GM12873 (cell line): ENCODE measurements around the gene ADGRD1.

Experiments used
- TF ChIP-seq, protein P1 (sequence below): IDR thresholded peaks from 2 replicates; pipeline ENCODE4 v1.5.1; 2012; ENCODE audit warnings: low read depth, mild to moderate bottlenecking, moderate library complexity, low read length, control low read depth; ENCODE audit not compliant: insufficient read depth; ENCODE audit errors: missing control alignments

Gene ADGRD1

DNA sequence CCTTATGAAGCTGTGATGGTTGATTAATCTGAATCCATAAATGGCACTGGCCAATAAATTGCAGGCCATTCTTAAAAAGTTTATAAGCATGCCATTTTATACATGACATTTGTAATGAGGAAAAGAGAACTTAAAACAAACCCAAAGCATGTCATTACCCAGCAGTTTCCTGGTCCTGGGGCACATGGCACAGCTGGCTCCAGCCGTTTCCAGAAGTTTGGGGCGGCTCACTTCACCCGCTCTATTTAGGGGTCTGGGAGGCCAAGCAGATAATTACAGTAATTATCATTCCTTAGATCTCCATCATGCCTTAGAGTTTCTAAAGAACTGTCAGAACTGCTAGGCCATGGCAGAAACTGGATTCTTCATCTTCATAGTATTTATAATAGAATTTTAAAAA lies 6.4 kb downstream of the ADGRD1 start:
- TF ChIP-seq, protein P1, sequence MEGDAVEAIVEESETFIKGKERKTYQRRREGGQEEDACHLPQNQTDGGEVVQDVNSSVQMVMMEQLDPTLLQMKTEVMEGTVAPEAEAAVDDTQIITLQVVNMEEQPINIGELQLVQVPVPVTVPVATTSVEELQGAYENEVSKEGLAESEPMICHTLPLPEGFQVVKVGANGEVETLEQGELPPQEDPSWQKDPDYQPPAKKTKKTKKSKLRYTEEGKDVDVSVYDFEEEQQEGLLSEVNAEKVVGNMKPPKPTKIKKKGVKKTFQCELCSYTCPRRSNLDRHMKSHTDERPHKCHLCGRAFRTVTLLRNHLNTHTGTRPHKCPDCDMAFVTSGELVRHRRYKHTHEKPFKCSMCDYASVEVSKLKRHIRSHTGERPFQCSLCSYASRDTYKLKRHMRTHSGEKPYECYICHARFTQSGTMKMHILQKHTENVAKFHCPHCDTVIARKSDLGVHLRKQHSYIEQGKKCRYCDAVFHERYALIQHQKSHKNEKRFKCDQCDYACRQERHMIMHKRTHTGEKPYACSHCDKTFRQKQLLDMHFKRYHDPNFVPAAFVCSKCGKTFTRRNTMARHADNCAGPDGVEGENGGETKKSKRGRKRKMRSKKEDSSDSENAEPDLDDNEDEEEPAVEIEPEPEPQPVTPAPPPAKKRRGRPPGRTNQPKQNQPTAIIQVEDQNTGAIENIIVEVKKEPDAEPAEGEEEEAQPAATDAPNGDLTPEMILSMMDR = no peak

DNA sequence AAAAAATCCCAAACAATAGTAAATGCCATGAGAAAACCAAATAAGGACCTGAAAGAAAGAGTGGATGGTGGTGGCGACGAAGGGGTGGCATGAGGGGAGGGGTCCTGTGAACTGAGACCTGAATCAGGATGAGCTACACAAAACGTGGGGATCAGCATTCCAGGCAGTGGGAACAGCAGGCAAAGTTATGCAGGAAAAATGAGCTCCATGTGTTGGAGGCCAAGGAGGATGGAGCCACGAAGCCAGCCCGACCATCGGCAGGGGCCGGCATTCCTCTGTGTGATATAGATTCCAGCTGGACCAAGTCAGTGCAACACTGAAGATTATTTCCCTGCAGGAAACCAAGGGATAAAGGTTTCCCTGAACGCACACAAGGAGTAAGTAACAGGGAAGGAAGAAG lies 7.1 kb downstream of the ADGRD1 start:
- TF ChIP-seq, protein P1 = no peak

DNA sequence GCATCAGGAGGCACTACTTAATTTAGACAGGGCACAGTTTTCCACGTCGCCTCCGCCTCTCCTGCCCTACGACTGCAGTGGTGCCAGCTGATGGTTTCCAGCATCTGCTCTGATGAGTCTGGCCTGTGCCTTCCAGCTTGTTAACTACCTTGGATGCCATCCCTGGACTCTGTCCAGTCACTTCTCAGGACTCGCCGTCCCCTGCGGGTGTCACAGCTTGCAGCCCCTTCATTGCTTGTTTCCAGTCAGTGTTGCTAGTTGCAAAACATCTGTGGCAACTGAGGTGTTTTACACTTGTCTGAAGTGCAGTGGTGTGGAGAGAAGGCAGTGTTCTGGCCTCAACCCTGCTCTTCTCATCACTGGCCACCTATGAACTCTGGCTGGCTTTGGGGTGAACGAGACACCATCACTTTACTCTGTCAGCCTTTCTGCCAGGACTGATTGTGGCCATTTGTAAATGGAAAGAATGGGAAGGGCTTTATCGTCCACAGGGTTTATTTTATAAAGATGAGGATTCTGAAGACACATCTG lies 8.3 kb downstream of the ADGRD1 start:
- TF ChIP-seq, protein P1 = no peak

DNA sequence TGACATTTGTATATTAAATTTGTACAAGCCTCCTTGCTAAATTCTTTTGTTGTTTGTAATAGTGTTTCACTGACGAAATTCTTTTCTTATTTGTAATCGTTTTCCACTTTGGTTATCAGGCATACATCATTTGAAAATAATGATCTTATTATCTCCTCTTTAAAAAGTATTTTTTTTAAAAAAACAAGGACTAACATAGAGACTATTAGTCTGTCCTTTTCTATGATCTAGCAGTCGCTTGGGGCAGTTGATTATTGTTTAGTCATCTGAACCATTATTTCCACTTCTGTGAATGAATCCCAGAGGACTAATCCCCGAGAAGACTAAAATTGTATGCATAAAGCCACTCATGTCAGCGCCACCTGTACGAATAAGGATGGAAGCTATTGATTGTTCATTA lies 11.5 kb downstream of the ADGRD1 start:
- TF ChIP-seq, protein P1 = no peak

DNA sequence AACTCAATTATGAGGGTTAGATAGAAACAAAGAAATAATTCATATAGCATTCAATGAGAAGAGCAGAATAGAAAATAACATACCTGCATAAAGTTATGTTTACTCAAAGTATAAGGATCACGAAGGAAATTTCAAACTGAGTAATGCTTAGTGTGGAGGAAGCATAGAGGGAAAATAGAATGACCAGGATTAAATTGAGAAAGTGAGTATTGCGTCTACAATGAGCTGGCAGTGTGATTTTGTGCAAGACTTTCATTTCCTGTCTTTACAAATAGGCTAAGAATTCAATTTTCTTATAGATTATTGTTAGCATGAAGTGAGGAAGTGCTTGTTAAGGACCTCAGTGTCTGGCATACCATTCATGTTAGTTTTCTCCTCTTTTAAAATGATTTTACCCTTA lies 12.0 kb downstream of the ADGRD1 start:
- TF ChIP-seq, protein P1 = no peak

DNA sequence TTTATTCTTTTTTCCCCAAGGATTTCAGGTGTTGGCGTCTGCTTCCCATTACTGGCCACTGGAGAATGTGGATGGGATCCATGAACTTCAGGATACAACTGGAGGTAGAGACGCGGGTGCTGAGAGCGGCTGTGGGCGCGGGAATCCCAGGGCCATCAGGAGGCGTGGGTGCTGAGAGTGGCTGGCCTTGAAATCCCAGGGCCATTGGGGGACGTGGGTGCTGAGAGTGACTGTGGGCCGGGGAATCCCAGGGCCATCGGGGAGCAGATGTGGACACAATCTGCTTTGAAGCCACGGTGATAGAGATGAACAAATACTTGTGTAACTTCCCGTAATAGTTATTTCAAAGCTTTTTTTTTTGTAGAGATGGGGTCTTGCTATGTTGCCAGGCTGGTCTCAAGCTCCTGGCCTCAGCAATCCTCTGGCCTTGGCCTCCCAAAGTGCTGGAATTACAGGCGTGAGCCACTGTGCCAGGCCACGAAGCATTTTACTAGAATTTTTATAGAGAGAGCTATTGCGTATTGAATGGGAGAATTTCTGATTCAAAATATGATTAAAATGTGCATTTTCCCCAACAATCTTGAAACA lies 12.8 kb downstream of the ADGRD1 start:
- TF ChIP-seq, protein P1 = no peak

DNA sequence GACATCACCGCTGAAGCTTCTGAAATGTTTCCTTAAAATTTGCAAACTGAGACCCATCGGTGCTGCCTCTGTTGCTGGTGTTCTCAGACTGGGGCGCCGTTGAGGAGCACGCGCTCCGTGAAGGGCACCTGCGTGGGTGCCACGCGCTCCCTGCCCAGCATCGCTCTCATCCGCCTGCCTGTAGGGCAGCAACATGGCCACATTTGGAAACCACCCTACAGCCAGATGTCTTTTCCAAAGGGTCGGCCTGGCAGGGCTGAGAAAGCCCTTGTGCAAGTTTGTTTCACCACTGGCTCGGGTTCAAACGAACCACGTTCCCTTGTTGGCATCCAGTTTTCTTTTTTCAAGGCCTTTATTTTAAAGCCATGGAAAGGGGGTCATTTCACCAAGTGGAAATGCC lies 13.9 kb downstream of the ADGRD1 start:
- TF ChIP-seq, protein P1 = no peak
